Glomerular visceral epithelial cell (primary cell): ENCODE results near the gene UFSP2.

ENCODE experiments used
- DNase-seq: peaks from one replicate; pipeline ENCODE4 v3.0.0-alpha.2; 2016; ENCODE audit errors: extremely low spot score

UFSP2 gene

DNA sequence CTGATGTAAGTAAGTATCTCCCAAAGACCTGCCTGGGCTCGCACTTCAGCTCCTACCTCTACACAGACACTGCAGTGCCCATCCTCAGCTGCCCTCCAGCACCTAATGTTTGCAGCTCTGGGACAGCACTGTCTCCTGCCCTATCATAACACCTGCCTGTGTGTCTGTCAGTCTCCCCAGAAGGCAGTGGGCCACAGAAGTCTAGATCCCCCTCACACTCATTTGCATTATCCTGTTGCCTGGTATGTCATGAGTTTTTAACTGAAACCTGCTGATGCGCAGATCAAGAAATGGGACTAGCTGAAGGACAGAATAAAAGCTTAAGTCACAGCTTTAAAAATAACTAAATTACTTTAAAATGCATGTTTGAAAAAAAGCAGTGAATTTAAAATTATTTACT, 73.0 kb downstream of the UFSP2 start:
- DNase-seq = no peak

DNA sequence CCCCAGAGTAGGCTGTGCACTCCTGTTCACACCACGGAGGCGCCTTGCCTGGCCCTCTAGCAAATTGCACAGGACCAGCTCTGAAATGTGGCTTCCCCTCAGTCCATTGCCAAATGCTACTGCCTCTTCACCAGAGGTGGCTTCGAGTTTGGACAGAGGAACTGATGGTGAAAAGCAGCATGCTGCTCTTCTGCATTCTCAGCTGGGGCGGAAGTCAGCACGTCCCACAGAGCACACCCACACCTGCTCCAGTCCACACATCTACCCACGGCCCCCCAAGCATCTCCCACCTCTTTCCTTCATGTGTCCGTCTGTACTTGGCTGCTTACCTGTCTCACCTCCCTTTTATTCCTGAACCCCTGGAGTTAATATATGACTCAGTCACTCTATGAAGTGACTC, 73.6 kb downstream of the UFSP2 start:
- no peak for DNase-seq

DNA sequence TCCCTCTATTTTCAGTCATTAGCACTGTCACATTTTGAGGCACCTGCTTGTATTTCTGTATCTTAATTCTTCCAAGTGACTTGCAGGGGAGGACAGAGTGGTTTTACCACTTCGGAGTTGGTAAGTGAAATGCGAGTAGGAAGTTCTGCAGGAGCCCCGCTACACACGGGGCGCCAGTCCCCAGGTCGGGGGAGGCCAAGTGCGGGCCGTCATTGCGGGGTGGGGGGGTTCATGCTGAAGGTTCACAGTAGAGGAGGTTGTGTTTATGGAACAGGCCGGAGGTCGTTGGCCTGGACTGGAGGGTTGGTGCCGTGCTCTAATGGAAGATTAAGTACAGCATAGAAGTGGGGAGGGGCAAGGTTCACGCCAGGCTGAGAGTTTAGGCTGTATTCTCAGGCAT, 74.1 kb downstream of the UFSP2 start:
- DNase-seq = no peak
